Panc1 (cell line): ENCODE measurements around the gene MLNR. TPM values are rescaled to one million over a fixed set of nuclear protein-coding genes. Genes with fewer than 3 reads are reported as not detected.

Experiments used
- ATAC-seq: fragments of 200-7000 bp; cut with Tn5 transposase; 2 replicates; pipeline ENCODE4 v1.9.1; 2020; ENCODE audit warnings: mild to moderate bottlenecking, moderate library complexity
- BruUV-seq: library from RNA; stranded (reverse); fragments of 400-500 nt; replicated peaks from 2 replicates; lab custom pipeline; 2021; lab: Mats Ljungman, UMichigan
- CTCF ChIA-PET: fragments of 300-600 bp; sonication (Branson Sonifier 250); formaldehyde crosslinking; loops from one replicate; lab custom pipeline; 2022; ENCODE audit warnings: antibody characterized with exemption; lab: Charles Lee
- POLR2A ChIA-PET: fragments of 300-600 bp; sonication (Branson Sonifier 250); formaldehyde crosslinking; loops from one replicate; lab custom pipeline; 2022; ENCODE audit warnings: antibody characterized with exemption; lab: Charles Lee
- DNase-seq: peaks from one replicate; pipeline ENCODE4 v3.0.0-alpha.2; 2010; ENCODE audit warnings: low read depth, low spot score
- H3K27ac ChIP-seq: 2 replicates; pipeline ENCODE4 v1.5.1; 2011; ENCODE audit warnings: mild to moderate bottlenecking, low read length, inconsistent platforms
- H3K27me3 ChIP-seq: fragments of 200-500 bp; sonication (Bioruptor generic); 2 replicates; pipeline ENCODE4 v1.6.0; 2014; ENCODE audit warnings: low read length, inconsistent platforms; ENCODE audit not compliant: control insufficient read depth, insufficient read depth
- H3K36me3 ChIP-seq: fragments of 200-500 bp; sonication (Bioruptor generic); 2 replicates; pipeline ENCODE4 v1.5.1; 2014; ENCODE audit warnings: inconsistent platforms, mild to moderate bottlenecking, low read length, moderate library complexity; ENCODE audit not compliant: control insufficient read depth, insufficient read depth
- H3K4me1 ChIP-seq: 2 replicates; pipeline ENCODE4 v1.5.1; 2011; ENCODE audit warnings: inconsistent platforms, mild to moderate bottlenecking, low read length, moderate library complexity; ENCODE audit not compliant: control insufficient read depth, insufficient read depth
- H3K4me3 ChIP-seq, 2 experiments: 2 replicates each; pipeline ENCODE4 v1.5.1; 2011 to 2012; ENCODE audit warnings: low read depth in 2 of 2, low read length in 2 of 2, mild to moderate bottlenecking in 2 of 2, inconsistent platforms in 1 of 2, moderate library complexity in 1 of 2
- H3K9me3 ChIP-seq: fragments of 200-500 bp; sonication (Bioruptor generic); 2 replicates; pipeline ENCODE4 v1.5.1; 2014; ENCODE audit warnings: low read depth, mild to moderate bottlenecking, inconsistent platforms, low read length, moderate library complexity; ENCODE audit not compliant: control insufficient read depth, insufficient read depth
- CTCF ChIP-seq: fragments of 450-650 bp; IDR thresholded peaks from 2 replicates; pipeline ENCODE4 v1.5.1; 2017; ENCODE audit warnings: mild to moderate bottlenecking
- POLR2AphosphoS5 ChIP-seq: IDR thresholded peaks from 2 replicates; pipeline ENCODE4 v1.6.1; 2012; ENCODE audit warnings: mild to moderate bottlenecking, low read depth, low read length, moderate library complexity
- SIN3A ChIP-seq: IDR thresholded peaks from 2 replicates; pipeline ENCODE4 v1.6.1; 2012; ENCODE audit warnings: low read depth, mild to moderate bottlenecking, low read length, moderate library complexity, borderline replicate concordance; ENCODE audit not compliant: insufficient read depth
- TCF7L2 ChIP-seq: IDR thresholded peaks from 2 replicates; pipeline ENCODE4 v1.6.1; 2011; ENCODE audit warnings: mild to moderate bottlenecking, low read depth, low read length, inconsistent platforms
- in situ Hi-C: cut with HindIII; loops from 2 replicates; pipeline ENCODE4 v1.10.0; 2016; ENCODE audit warnings: low sequenced_read_pairs, low pct_unique_long_range_greater_than_20kb
- intact Hi-C: fragments of 100-400 bp; cut with micrococcal nuclease; formaldehyde crosslinking; loops from one replicate; pipeline ENCODE4 v1.10.0; 2022; ENCODE audit not compliant: unreplicated experiment
- total RNA-seq: library from RNA; stranded (reverse); gene quantifications from one replicate; pipeline ENCODE4 v1.2.1, GENCODE V29; 2021; ENCODE audit not compliant: unreplicated experiment
- TF ChIP-seq, protein P1 (sequence below), 2 experiments: IDR thresholded peaks; 2 replicates each; pipeline ENCODE4 v1.6.1; 2011 to 2012; ENCODE audit warnings: low read depth in 2 of 2, control low read depth in 1 of 2, low read length in 1 of 2, mild to moderate bottlenecking in 1 of 2, moderate library complexity in 1 of 2; ENCODE audit not compliant: insufficient read depth in 1 of 2

Gene MLNR
- total RNA-seq, 1 experiment from 2014 or later: 0.62 TPM

- H3K9me3 ChIP-seq: no peaks in the 10 kb centered on the region
- intact Hi-C loops (no loop called here), in situ Hi-C loops (no loop called here)
- ATAC-seq (no peak), DNase-seq (no peak)
- no peak overlapping the region for H3K27ac ChIP-seq
- no peaks in the 10 kb centered on the region for H3K27me3 ChIP-seq
- no peaks in the 10 kb centered on the region for H3K4me1 ChIP-seq
- no peak overlapping the region for H3K4me3 ChIP-seq
- ChIA-PET CTCF (no interaction called here), POLR2A (no interaction called here)
- no peak for TF ChIP-seq POLR2AphosphoS5
- no peaks in the 10 kb centered on the region for H3K36me3 ChIP-seq
- no TSS peak for BruUV-seq
Measured at GRCh38 chr13:49234741-49235140, 14.6 kb downstream of the MLNR start.

DNA sequence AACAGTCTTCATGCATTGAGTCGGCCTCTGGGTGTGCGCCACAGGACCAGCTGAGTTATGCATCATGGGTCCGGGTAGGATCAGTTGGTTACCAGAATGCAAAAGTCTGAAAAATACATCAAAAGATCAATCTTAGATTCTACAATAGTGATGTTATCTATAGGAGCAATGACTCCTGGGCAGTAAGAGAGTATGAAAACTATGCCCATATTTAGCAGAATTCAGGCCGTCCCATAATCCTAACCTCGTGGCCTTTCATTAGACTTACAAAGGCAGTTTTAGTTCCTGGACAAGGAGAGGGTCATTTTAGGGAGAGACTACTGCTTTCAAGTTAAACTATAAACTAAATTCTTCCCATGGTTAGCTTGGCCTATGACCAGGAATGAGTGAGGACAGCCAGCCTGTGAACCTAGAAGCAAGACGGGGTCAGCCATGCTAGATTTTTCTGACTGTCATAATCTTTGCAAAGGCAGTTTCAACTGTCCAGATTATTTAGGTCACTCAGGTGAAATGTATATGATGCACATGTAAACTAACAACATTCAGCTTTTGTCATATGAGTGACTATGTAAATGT lies 15.8 kb downstream of the MLNR start:
- TF ChIP-seq POLR2AphosphoS5: no peak
- TF ChIP-seq, protein P1, sequence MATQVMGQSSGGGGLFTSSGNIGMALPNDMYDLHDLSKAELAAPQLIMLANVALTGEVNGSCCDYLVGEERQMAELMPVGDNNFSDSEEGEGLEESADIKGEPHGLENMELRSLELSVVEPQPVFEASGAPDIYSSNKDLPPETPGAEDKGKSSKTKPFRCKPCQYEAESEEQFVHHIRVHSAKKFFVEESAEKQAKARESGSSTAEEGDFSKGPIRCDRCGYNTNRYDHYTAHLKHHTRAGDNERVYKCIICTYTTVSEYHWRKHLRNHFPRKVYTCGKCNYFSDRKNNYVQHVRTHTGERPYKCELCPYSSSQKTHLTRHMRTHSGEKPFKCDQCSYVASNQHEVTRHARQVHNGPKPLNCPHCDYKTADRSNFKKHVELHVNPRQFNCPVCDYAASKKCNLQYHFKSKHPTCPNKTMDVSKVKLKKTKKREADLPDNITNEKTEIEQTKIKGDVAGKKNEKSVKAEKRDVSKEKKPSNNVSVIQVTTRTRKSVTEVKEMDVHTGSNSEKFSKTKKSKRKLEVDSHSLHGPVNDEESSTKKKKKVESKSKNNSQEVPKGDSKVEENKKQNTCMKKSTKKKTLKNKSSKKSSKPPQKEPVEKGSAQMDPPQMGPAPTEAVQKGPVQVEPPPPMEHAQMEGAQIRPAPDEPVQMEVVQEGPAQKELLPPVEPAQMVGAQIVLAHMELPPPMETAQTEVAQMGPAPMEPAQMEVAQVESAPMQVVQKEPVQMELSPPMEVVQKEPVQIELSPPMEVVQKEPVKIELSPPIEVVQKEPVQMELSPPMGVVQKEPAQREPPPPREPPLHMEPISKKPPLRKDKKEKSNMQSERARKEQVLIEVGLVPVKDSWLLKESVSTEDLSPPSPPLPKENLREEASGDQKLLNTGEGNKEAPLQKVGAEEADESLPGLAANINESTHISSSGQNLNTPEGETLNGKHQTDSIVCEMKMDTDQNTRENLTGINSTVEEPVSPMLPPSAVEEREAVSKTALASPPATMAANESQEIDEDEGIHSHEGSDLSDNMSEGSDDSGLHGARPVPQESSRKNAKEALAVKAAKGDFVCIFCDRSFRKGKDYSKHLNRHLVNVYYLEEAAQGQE (IDR thresholded peaks at IDR 0.05; ENCODE audit: insufficient read depth in 1 of 2, low read depth in 2 of 2, low read length in 1 of 2): no peak
- no peak for TF ChIP-seq CTCF
- no peak for TF ChIP-seq SIN3A
- TF ChIP-seq TCF7L2: no peak
- ATAC-seq (no peak), DNase-seq (no peak)
- H3K9me3 ChIP-seq: no peaks in the 10 kb centered on the region
- no peak overlapping the region for H3K27ac ChIP-seq
- in situ Hi-C loops (no loop called here), intact Hi-C loops (no loop called here)
- ChIA-PET POLR2A (no interaction called here), CTCF (no interaction called here)
- BruUV-seq: no TSS peak
- no peaks in the 10 kb centered on the region for H3K36me3 ChIP-seq
- H3K4me1 ChIP-seq: no peaks in the 10 kb centered on the region
- no peaks in the 10 kb centered on the region for H3K27me3 ChIP-seq
- H3K4me3 ChIP-seq: no peak overlapping the region

- Histone ChIP-seq H3K27ac (no peak overlapping the region), H3K27me3 (no peaks in the 10 kb centered on the region), H3K36me3 (no peaks in the 10 kb centered on the region), H3K9me3 (no peaks in the 10 kb centered on the region), H3K4me3 (no peak overlapping the region), H3K4me1 (no peaks in the 10 kb centered on the region)
- TF ChIP-seq, protein P1 (IDR thresholded peaks at IDR 0.05; ENCODE audit: insufficient read depth in 1 of 2, low read depth in 2 of 2, low read length in 1 of 2): no peak
- 0 out of 2 replicates have a peak, but pooled peaks have one; percentile 24 for TF ChIP-seq TCF7L2
- CTCF ChIA-PET: no interaction called here
- POLR2A ChIA-PET: no interaction called here
- in situ Hi-C loops: no loop called here
- intact Hi-C loops: no loop called here
- DNase-seq (no peak), ATAC-seq (peak; percentile 91)
- BruUV-seq: no TSS peak
Measured at GRCh38 chr13:49238621-49239020, 18.5 kb downstream of the MLNR start.
